ENCODE results near the gene IPO7. TPM values are rescaled to one million over a fixed set of nuclear protein-coding genes. Genes with fewer than 3 reads are reported as not detected.

IPO7 gene
- total and polyA plus RNA-seq, 2 donors (not counting 1 experiment from before 2014, with no cell fraction given): 70.0 to 128 TPM

- no peak for TF ChIP-seq EZH2 (IDR thresholded peaks at IDR 0.05; ENCODE audit: low read length, missing control alignments)
- TF ChIP-seq CTCF (conservative IDR thresholded peaks at IDR 0.05 in 1 of 2, IDR thresholded peaks at IDR 0.05 in 1 of 2; ENCODE audit: low read depth in 1 of 2, low read length in 2 of 2): no peak
- H3K27ac ChIP-seq (ENCODE audit: insufficient read depth, low read length): peak overlapping the region; percentile 96
Observed at GRCh38 chr11:9363954-9364912, 20.2 kb upstream of the IPO7 start.

GRCh38 chr11:9367551-9367950 lies 16.9 kb upstream of the IPO7 start:
- Histone ChIP-seq H4K20me1 (ENCODE audit: control insufficient read depth, extremely low read depth, insufficient read depth, low read length) (no peaks in the 10 kb centered on the region), H3K9ac (ENCODE audit: insufficient read depth, low read length) (no peak overlapping the region), H3K4me2 (ENCODE audit: extremely low read depth, insufficient read depth, low read length) (no peak overlapping the region), H3K36me3 (ENCODE audit: control insufficient read depth, insufficient read depth, low read length) (no peaks in the 10 kb centered on the region), H3K4me3 (replicated peaks in 1 of 4; ENCODE audit: control extremely low read depth in 1 of 4, insufficient read depth in 1 of 4, low read depth in 3 of 4, low read length in 4 of 4) (no peak overlapping the region), H3K27ac (ENCODE audit: insufficient read depth, low read length) (no peak overlapping the region), H3K79me2 (ENCODE audit: control insufficient read depth, insufficient read depth, low read length) (no peaks in the 10 kb centered on the region), H3K27me3 (ENCODE audit: control insufficient read depth, insufficient read depth, low read length) (no peaks in the 10 kb centered on the region), H3K4me1 (ENCODE audit: control insufficient read depth, extremely low read depth, insufficient read depth, low read length) (peaks cover 5% of the 10 kb centered on the region), H3K9me3 (ENCODE audit: control insufficient read depth, insufficient read depth, low read depth, low read length) (no peaks in the 10 kb centered on the region), H2AFZ (ENCODE audit: low read length) (no peak overlapping the region)
- TF ChIP-seq EZH2 (IDR thresholded peaks at IDR 0.05; ENCODE audit: low read length, missing control alignments) (no peak), CTCF (conservative IDR thresholded peaks at IDR 0.05 in 1 of 2, IDR thresholded peaks at IDR 0.05 in 1 of 2; ENCODE audit: low read depth in 1 of 2, low read length in 2 of 2) (no peak)
- DNase-seq (ENCODE audit: low read depth in 2 of 2): no peak

More at GRCh38 chr11:9363954-9364912, 20.2 kb upstream of the IPO7 start:
- H3K9ac ChIP-seq (ENCODE audit: insufficient read depth, low read length): peak overlapping the region; percentile 65
- DNase-seq (ENCODE audit: low read depth in 2 of 2): peak; percentile 95 to 99
- no peaks in the 10 kb centered on the region for H3K79me2 ChIP-seq (ENCODE audit: control insufficient read depth, insufficient read depth, low read length)
- H3K4me3 ChIP-seq (replicated peaks in 1 of 4; ENCODE audit: control extremely low read depth in 1 of 4, insufficient read depth in 1 of 4, low read depth in 3 of 4, low read length in 4 of 4): peak overlapping the region in 2 of 4 experiments; percentile 47 to 57
- H3K4me2 ChIP-seq (ENCODE audit: extremely low read depth, insufficient read depth, low read length): peak overlapping the region; percentile 68
- peaks cover 5% of the 10 kb centered on the region for H3K4me1 ChIP-seq (ENCODE audit: control insufficient read depth, extremely low read depth, insufficient read depth, low read length)
- no peaks in the 10 kb centered on the region for H3K9me3 ChIP-seq (ENCODE audit: control insufficient read depth, insufficient read depth, low read depth, low read length)
- no peaks in the 10 kb centered on the region for H3K36me3 ChIP-seq (ENCODE audit: control insufficient read depth, insufficient read depth, low read length)
- peak overlapping the region; percentile 44 for H2AFZ ChIP-seq (ENCODE audit: low read length)
- H4K20me1 ChIP-seq (ENCODE audit: control insufficient read depth, extremely low read depth, insufficient read depth, low read length): no peaks in the 10 kb centered on the region
- no peaks in the 10 kb centered on the region for H3K27me3 ChIP-seq (ENCODE audit: control insufficient read depth, insufficient read depth, low read length)

- H3K79me2 ChIP-seq (ENCODE audit: control insufficient read depth, insufficient read depth, low read length): no peaks in the 10 kb centered on the region
- H2AFZ ChIP-seq (ENCODE audit: low read length): no peak overlapping the region
- H3K9me3 ChIP-seq (ENCODE audit: control insufficient read depth, insufficient read depth, low read depth, low read length): no peaks in the 10 kb centered on the region
- no peak overlapping the region for H3K4me2 ChIP-seq (ENCODE audit: extremely low read depth, insufficient read depth, low read length)
- H3K27ac ChIP-seq (ENCODE audit: insufficient read depth, low read length): no peak overlapping the region
- H3K36me3 ChIP-seq (ENCODE audit: control insufficient read depth, insufficient read depth, low read length): no peaks in the 10 kb centered on the region
- no peaks in the 10 kb centered on the region for H4K20me1 ChIP-seq (ENCODE audit: control insufficient read depth, extremely low read depth, insufficient read depth, low read length)
- H3K27me3 ChIP-seq (ENCODE audit: control insufficient read depth, insufficient read depth, low read length): no peaks in the 10 kb centered on the region
- H3K4me3 ChIP-seq (replicated peaks in 1 of 4; ENCODE audit: control extremely low read depth in 1 of 4, insufficient read depth in 1 of 4, low read depth in 3 of 4, low read length in 4 of 4): no peak overlapping the region
- no peak overlapping the region for H3K9ac ChIP-seq (ENCODE audit: insufficient read depth, low read length)
- DNase-seq (ENCODE audit: low read depth in 2 of 2): no peak
- TF ChIP-seq CTCF (conservative IDR thresholded peaks at IDR 0.05 in 1 of 2, IDR thresholded peaks at IDR 0.05 in 1 of 2; ENCODE audit: low read depth in 1 of 2, low read length in 2 of 2) (no peak), EZH2 (IDR thresholded peaks at IDR 0.05; ENCODE audit: low read length, missing control alignments) (no peak)
- H3K4me1 ChIP-seq (ENCODE audit: control insufficient read depth, extremely low read depth, insufficient read depth, low read length): no peaks in the 10 kb centered on the region
Observed at GRCh38 chr11:9377036-9377435, 7.4 kb upstream of the IPO7 start.
